ENCODE measurements around the gene CFAP43.

DNA sequence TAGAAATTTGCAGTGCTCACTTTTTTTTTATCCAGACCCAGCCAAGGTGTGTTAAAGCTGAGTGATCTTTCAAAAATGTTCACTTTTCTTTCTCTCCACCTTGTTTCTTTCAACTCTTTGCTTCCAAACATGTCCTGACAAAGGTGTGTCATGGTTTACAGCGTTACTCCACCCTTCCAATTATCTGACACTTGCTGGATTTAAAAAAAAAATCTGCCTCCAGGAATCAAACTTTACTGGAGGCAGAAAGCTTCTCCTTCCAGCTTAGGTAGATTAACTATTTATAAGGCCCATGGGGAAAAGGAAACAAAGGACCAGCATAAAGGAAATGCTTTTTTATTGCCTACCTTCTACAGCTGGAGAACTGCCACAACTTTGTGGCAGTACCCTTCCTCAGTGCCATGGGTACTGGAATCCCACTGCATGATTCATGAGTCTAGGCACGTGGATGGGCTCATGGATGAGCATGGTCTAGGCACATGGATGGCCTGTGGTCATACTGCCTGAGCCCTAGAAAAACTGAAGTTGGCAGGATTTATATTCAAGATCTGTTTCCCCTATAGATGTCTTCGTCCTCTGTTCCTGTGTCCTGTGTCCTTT lies 146.3 kb downstream of the CFAP43 start, which contains the start of gene COL17A1:
- TF ChIP-seq, protein P1, sequence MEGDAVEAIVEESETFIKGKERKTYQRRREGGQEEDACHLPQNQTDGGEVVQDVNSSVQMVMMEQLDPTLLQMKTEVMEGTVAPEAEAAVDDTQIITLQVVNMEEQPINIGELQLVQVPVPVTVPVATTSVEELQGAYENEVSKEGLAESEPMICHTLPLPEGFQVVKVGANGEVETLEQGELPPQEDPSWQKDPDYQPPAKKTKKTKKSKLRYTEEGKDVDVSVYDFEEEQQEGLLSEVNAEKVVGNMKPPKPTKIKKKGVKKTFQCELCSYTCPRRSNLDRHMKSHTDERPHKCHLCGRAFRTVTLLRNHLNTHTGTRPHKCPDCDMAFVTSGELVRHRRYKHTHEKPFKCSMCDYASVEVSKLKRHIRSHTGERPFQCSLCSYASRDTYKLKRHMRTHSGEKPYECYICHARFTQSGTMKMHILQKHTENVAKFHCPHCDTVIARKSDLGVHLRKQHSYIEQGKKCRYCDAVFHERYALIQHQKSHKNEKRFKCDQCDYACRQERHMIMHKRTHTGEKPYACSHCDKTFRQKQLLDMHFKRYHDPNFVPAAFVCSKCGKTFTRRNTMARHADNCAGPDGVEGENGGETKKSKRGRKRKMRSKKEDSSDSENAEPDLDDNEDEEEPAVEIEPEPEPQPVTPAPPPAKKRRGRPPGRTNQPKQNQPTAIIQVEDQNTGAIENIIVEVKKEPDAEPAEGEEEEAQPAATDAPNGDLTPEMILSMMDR (IDR thresholded peaks at IDR 0.05): no peak
- TF ChIP-seq POLR2A (IDR thresholded peaks at IDR 0.05) (peak; percentile 20), POLR2AphosphoS5 (IDR thresholded peaks at IDR 0.05) (peak in 1 of 3 donors; percentile 19), EP300 (IDR thresholded peaks at IDR 0.05; ENCODE audit: low read depth) (no peak)

All from transverse colon (tissue), 4 donors.